GM21786 (cell line): Measurements from ENCODE around the gene SRPRA.
A peak's percentile ranks its signal among the peaks of the same experiment; 100 is the strongest.
"Not testable (repeated sequence)": the region's sequence is repeated elsewhere in the genome, so short reads cannot be mapped to it uniquely, and the experiment has no call there.

Experiments
- ATAC-seq: cut with Tn5 transposase; IDR thresholded peaks from one replicate; pipeline ENCODE4 v1.9.1; 2021; ENCODE audit not compliant: unreplicated experiment

SRPRA gene, protein sequence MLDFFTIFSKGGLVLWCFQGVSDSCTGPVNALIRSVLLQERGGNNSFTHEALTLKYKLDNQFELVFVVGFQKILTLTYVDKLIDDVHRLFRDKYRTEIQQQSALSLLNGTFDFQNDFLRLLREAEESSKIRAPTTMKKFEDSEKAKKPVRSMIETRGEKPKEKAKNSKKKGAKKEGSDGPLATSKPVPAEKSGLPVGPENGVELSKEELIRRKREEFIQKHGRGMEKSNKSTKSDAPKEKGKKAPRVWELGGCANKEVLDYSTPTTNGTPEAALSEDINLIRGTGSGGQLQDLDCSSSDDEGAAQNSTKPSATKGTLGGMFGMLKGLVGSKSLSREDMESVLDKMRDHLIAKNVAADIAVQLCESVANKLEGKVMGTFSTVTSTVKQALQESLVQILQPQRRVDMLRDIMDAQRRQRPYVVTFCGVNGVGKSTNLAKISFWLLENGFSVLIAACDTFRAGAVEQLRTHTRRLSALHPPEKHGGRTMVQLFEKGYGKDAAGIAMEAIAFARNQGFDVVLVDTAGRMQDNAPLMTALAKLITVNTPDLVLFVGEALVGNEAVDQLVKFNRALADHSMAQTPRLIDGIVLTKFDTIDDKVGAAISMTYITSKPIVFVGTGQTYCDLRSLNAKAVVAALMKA

DNA sequence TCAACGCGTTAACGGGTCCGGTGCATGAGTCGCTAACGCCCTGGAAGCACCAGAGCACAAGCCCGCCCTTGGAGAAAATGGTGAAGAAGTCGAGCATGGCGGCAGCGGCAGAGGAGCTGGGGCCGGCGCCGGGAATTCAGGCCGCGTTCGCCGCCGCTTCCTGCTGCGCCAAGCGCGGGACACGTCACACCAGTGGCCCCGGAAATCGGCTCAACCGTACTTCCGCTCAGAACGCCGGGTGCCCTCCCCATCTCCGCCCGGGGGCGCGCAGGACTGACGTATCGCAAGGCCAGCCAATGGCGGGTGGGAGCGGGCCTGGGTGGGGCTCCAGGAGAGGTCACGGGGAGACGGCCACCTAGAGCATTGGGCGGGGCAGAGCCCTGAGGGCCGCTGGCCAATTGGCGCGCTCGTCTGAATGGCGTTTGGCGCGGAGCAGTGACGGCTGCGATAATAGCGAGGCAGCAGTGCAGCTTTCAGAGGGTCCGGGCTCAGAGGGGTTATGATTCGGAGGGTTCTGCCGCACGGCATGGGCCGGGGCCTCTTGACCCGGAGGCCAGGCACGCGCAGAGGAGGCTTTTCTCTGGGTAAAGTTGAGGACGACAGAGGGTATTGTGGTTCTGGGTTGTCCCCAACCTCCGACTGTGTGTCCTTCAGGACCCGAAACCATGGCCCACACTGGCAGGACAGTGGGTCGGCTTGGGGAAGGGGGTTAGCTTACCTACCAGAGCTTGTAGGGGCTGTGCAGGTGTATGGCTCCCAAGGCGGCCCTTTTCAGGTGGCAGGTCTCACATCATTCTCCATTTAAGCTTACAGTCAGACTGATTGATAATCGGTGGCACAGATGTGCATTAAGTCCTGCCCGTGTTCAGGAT is at the start of gene SRPRA, which contains the start of gene FOXRED1:
TSS of gene SRPRA (minus strand) at position 188 of the 872 bp plus-strand sequence. CDS start at position 97, 91 bp downstream.
TSS of gene FOXRED1 (plus strand) at position 447 of the 872 bp plus-strand sequence. CDS start at position 500, 53 bp downstream.
- ATAC-seq = peak; percentile 99

DNA sequence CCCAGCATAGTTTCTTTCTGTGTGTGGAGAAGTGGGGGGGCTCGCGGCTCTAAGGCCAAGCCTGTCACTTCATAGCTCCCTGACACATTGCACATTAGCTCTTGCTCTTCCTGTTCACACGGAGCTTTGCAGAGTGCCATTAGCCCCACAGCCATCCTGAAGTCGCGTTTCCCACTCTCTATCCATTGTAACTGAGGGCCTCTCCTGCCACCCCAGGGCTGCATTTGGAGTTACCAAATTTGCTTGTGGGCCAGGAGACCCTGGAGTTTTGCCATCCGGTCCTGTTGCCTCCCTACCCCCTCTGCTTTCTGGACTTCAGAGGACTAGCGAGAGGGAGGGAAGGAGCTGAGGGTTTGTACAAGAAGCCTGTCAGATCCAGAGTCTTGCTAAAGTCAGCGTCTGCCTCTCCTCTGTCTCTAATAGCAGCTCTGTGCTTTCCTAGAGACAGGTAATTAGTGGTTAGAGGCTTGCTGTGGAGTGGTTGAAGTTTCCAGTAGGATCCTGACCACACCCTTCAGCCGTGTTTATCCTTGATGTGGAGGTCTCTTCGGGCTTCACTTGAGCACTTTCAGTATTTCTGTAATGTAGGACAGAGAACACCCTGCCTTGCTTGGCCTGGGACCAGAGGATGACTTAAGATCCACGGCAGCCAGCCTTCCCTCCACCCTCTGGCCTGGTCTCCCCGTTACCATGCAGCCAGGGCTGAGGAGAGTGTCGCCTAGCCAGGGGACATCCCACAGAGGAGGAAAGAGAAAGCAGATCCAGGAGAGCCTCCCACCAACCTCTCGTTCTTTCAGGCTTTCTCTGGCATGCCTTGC is 49.3 kb upstream of the SRPRA start:
- peak; percentile 20 for ATAC-seq

DNA sequence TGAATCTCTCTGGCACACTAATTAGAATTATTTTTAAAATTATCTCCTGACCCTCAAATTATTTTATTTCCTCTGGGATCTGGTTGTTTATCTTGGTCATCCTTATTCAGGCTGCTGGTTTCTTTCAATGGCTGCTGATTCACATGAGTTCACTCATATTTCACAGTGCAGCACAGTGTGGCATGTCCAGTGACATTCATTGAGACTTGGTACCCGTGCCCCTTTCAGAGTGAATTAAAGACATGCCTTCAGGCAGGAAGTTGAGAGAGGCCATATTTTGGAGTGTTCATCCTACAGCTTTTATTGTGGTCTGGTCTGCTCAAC is 48.7 kb upstream of the SRPRA start:
- ATAC-seq = no peak

DNA sequence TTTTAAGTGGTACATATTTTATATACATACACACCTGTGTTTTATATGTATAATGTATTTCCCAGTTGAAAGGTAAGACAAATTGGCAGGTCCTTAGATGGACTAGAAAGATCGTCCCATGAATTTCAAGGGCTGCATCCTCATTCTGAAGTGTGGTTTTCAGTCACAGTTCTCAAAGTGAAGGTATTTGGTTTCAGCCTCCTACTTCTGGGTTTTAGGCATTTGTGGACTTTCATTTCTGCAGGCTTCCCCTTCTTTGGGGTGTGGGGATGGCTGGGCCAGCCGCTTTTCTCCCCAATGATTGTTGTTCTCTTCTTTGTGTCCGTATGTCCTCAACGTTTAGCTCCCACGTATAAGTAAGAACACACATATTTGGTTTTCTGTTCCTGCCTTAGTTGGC is 45.1 kb upstream of the SRPRA start:
- ATAC-seq = no peak

DNA sequence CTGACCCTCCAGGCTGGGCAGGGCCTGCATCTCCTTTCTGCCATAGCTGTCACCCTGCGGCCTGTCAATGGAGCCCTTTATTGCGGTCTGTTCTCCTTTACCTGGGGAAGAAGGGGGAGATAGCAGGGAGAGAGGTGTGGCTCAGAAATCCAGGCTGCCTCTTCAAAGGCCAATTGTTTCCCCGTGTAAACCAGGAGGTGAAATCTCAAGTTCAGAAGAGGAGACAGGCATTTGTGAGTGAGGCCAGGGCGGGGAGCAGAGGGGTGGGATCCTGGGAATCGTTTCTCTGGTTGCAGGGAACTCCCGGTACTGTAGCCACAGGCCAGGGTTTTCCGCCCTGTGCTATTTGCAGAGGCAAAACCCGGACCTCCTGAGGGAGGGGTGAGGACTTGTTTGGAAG is 44.3 kb upstream of the SRPRA start:
- no peak for ATAC-seq

DNA sequence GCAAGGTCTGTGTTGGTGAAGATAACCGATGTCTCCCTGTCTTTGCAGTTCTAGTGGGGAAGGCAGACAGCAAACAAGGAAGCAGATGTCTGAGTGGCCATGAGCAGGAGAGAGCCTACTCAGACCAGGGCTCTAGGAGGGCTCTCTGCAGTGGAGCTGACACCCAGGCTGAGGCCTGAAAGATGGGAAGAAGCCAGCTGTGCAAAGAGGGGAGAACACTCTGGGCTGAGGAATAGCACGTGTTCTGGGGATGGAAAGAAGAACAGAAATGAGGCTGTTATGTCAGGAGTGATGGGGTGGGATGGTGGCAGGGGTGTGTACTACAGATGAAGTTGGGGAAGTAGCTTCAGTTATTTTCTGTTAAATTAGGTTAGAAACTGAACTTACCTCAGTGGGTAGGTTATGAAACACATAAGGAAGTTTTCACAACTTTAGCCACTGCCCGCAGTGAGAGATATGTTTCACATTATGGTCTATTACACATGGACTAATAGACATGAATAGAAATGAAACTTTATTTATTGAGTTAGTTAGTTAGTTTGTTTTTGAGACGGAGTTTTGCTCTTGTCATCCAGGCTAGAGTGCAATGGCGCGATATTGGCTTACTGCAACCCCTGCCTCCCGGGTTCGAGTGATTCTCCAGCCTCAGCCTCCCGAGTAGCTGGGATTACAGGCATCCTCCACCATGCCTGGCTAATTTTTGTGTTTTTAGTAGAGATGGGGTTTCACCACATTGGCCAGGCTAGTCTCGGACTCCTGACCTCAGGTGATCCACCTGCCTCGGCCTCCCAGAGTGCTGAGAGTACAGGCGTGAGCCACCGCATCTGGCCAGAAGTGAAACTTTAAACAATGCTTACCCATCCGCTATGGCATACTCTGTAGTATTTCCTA is 43.0 kb upstream of the SRPRA start:
- ATAC-seq = peak; percentile 75

DNA sequence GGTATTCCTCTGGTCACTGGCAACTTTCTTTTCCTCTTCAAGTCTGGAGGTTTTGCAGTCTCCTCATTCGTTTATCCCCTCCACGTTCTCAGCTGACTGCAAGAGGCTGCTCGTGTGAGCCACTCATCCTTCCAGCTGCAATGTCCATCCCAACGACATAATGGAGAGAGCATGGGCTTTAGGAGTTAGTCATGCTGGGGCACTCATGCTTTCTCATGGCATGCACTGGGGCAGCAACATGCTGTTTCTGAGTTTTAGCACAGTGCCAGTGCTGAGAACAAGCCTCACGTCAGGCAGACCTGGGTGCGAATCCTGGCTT is 42.3 kb upstream of the SRPRA start:
- ATAC-seq = no peak

DNA sequence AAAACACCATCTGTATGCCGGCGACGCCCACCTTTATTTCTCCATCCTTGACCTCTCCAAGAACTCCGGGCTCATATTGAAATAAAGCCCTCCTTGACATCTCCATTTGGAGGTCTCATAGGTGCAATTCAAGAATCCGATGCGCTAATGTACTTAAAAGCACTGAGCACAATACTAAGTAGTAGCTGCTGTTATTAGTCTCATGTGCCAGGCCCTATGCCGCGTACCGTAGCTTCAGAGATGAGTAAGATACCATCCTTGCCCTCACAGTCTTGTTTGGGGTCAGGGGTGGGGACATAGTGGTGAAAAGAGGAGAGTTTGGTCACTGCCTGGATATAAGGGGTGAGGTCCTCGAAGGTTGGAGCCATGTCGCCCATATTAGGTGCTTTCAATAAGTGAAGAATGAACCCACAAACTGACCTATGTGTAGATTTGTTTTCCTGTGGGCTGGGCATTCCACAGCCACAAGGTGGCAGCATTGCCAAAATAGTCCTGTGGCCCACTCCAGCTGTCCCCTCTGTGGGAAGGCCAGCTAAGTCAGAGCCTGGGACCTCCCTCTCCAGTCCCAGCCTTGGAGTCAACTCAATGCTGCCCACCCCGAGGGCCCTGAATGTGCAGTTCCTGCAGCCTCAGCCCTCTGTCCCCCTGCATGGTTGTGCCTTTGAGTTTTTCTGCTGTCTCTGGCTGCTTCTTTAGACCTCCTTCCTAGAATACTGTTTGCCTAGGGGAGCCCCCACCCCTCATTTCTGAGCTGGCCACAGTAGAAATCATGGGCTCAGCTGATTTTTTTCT is 41.7 kb upstream of the SRPRA start:
- ATAC-seq = peak; percentile 39

DNA sequence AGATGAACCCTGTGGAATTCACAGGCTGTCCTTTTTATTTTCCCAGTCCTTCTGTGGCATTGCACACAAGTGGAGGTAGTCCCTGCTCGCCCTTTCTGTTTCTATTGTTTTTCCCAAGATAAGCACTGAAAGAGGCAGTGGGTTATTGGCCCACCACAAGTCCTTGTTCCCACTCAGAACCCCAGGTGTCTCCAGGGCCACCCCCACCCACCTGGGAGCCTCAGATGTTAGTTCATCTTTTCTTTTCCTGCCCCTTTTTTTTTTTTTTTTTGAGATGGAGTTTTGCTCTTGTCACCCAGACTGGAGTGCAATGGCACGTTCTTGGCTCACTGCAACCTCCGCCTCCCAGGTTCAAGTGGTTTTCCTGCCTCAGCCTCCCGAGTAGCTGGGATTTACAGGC is 40.1 kb upstream of the SRPRA start:
- ATAC-seq = not testable (repeated sequence)

DNA sequence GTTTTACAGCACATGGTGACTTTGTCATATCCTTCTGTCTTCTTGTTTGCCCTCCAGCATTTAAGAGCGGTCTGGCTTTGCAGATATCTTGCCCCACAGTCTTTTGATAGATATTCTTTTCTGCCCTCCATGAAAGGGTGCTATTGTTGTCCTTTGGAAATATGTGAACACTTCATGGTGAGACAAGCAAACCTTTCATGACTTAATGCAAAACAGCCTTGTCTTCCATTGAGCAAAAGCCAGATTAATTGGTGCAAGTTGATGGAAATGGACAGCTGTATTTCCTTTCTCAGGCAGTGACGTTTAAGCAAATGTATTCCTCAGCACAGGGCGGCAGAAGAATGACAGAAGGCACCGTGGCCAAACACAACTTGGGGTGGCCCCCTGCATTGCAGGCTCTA is 39.6 kb upstream of the SRPRA start:
- ATAC-seq = no peak

DNA sequence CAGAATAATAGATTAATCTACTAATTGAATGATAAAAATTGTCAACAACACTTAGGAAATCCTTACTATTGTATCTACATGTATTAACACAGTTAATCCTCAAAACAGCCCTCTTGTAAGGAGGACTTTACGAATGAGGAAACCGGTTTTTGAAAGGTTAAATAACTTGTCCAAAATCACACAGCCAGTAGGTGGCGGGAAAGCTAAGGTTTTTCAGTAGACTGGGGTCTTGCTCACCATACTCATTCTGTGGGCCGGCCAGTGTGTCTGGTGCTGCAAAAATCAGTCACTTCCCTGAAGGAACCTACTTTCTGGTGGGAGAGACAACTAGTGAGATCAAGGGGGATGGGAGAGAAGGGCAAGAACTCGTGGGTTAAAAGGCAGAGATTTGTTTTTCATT is 39.0 kb upstream of the SRPRA start:
- ATAC-seq = no peak

DNA sequence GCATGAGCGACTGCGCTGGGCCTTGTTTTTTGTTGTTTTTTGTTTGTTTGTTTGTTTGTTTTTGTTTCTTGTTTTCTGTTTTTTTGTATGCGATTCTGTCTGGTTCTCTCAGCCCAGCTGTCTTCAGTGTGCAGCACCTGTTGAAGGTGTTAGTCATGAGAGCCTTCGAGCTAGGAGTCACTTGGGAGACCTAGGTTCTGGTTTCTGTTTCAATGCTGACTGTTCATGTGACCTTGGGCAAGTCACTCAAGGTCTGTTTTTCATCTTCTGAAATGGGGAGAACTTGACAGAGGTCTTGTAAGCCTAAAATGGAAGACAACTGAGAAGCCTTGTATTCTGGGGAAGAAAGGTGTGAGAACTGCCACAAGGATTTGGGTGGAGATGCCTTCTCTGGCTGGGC is 37.0 kb upstream of the SRPRA start:
- peak; percentile 54 for ATAC-seq

DNA sequence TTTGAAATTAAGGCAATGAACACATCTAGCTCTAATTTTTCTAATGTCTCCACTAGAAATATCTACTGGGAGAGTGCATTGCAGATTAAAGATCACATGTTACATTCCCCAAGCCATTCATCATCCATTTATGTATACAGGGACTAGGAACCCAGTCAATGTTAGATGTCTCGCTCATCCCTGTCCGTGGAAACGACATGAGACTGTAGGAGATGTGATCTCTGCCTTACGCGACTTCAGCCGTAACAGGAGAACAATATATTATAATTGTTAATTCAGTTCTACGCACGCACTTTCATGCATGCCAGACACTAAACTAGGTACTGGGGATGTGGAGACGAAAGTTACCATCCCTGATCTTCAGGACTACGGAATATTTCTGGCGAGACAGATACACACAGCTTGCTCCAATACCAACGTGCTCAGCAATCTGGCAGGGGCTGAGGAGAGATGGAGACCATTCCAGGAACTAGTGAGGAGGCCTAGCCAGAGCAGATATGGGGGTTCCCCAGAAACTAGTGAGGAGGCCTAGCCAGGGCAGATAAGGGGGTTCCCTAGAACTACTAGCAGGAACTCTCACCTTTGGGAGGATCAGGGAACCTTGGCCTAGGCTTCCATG is 35.9 kb upstream of the SRPRA start:
- peak; percentile 1 for ATAC-seq

DNA sequence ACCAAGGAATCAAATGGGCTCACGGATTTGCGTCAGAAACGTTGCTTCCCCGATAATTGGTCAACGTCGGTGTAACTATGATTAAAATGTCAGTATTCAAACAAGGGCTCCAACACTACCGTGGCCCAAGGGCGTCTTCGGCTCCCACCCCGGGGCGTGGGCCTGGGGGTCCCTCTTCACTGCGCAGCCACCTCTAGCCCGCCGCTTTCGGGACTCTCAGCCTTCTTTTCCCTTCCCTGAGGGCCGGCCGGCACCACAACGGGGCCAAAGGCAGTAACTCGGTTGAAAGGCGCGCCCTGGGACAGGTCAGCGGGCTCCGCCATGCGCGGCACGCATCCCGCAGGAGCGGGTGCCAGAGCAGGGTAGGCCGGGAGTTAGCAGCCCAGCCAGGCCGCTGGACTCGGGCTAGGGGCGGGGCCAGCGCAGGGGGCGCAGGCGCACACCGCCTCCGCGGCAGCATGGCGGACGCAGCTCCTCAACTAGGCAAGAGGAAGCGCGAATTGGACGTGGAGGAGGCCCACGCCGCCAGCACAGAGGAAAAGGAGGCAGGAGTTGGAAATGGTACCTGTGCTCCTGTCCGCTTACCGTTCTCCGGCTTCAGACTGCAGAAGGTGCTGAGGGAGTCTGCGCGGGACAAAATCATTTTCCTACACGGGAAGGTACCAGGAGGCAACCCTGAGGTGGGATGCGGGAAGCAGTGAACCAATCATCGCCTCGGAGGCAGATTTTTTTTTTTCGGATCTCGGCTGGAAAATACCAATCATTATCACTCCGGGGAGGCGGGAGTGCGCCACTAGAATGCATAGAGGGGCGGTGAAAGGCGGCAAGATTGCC is 35.1 kb upstream of the SRPRA start, which contains the start of gene DCPS:
TSS of gene DCPS (plus strand) at position 438 of the 834 bp plus-strand sequence. CDS start at position 459, 21 bp downstream.
- peak; percentile 85 for ATAC-seq

DNA sequence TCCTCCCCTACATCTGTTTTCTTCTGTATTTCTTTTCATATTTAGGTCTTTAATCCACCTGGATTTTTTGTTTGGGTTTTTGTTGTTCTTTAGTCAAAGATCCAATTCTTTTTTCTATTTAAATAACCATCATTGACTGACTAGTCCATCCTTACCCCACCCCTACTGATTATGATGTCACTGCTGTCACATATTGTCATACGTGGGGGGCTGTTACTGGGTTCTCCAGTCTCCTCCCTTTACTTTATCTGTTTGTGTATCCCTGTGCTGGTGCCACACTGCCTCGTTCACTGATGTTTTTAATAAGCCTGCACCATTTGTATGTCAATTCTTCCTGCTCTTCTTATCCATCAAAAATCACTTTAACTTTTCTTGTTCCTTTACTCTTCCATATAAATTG is 28.3 kb upstream of the SRPRA start:
- ATAC-seq = no peak

DNA sequence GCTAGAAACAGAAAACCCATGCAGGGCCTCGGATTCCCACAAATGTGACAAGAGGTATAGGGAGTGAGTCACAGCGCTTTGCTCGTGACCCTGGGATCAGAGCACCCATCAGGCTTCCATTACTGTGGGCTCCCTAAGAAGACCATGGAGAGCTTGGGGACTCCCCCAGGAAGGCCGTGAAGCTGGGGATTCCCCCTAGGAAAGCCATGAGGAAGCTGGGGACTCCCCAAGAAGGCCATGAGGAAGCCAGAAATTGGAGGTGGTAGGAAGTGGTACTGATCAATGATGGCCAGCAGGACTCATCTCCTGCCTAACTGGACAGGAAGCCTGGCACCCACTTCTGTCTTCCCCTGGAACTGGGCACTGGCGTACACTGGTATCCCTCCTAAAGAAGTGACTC is 25.0 kb upstream of the SRPRA start:
- peak; percentile 64 for ATAC-seq

DNA sequence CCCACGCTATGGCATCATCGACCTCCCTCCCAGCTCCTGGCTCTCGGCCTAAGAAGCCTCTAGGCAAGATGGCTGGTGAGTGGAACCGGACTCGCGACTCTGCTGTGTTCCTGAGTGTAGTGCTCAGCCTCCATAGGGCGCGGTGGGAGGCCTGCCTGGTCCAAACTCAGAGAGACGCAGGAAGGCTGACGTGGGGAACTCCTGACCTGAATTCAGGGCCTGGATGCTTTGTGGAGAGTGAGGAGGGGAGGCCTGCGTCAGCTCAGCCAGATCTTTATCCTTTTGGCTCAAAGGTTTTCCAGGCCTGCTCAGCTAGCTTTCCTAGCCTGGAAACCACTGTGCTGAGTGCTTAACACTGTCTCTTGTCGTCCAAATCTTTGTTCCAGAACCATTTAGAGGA is 22.2 kb upstream of the SRPRA start:
- no peak for ATAC-seq

DNA sequence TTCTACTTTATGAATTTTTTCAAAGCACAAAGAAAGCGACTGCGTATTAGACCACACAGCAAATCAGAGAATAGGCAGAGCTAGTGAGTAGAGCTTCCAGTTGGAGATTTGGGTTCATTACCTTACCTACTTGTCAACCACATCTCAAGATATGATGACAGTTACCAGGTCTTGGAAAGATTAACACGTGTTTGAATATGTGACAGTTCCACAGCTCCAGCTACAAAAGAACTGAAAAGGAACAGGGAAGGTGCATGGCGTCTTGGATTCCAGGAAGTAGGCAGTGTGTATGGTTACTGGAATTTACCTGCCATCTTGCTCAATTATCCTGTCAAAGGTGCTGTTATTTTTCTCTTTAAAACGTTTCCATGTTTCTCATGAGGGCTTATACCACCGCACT is 19.5 kb upstream of the SRPRA start:
- ATAC-seq = no peak
